Upper lobe of right lung (tissue), 1 donor: ENCODE measurements around the gene NR5A2. TPM values are rescaled to one million over a fixed set of nuclear protein-coding genes. Genes with fewer than 3 reads are reported as not detected.

Experiments
- ATAC-seq: fragments of 200-7000 bp; cut with Tn5 transposase; one replicate; pipeline ENCODE4 v1.9.1; 2020; ENCODE audit warnings: mild to moderate bottlenecking, moderate library complexity
- DNase-seq: peaks from one replicate; pipeline ENCODE4 v3.0.0-alpha.2; 2020
- H3K27ac ChIP-seq: fragments of 200-600 bp; one replicate; pipeline ENCODE4 v1.8.0; 2022
- H3K27me3 ChIP-seq: fragments of 200-600 bp; one replicate; pipeline ENCODE4 v1.8.0; 2022; ENCODE audit warnings: mild to moderate bottlenecking
- H3K36me3 ChIP-seq: fragments of 200-600 bp; one replicate; pipeline ENCODE4 v1.8.0; 2022
- H3K4me1 ChIP-seq: fragments of 200-600 bp; one replicate; pipeline ENCODE4 v1.8.0; 2022
- H3K4me3 ChIP-seq: fragments of 200-600 bp; one replicate; pipeline ENCODE4 v1.8.0; 2022; ENCODE audit warnings: mild to moderate bottlenecking
- H3K9me3 ChIP-seq: fragments of 200-600 bp; one replicate; pipeline ENCODE4 v1.8.0; 2022
- CTCF ChIP-seq: fragments of 200-600 bp; IDR thresholded peaks from one replicate; pipeline ENCODE4 v1.8.0; 2022; ENCODE audit warnings: antibody characterized with exemption
- intact Hi-C: fragments of 100-400 bp; cut with DNase I; formaldehyde crosslinking; loops from one replicate; pipeline ENCODE4 v1.11.0; 2022
- total RNA-seq: library from RNA; stranded (reverse); fragmentation: NEBNext Ultra II Directional; extraction: Animal tissue kit (Norgen Biotek cat#: 25700); gene quantifications from one replicate; pipeline ENCODE4 v1.2.1, GENCODE V29; 2021
- donor health status: DM: no; HTN: yes; CAD: no; lungs with severe emphysema.

Gene NR5A2
- total RNA-seq, 1 donor from 2014 or later: 8.1 TPM

GRCh38 chr1:200116324-200116723, 88.8 kb downstream of the NR5A2 start:
- Histone ChIP-seq H3K4me1 (no peaks in the 10 kb centered on the region), H3K36me3 (no peaks in the 10 kb centered on the region), H3K27ac (no peak overlapping the region), H3K4me3 (no peak overlapping the region), H3K9me3 (no peaks in the 10 kb centered on the region), H3K27me3 (no peaks in the 10 kb centered on the region)
- no peak for ATAC-seq
- TF ChIP-seq CTCF: no peak
- DNase-seq: no peak
- intact Hi-C loops: no loop called here

- no peaks in the 10 kb centered on the region for H3K27me3 ChIP-seq
- no peak overlapping the region for H3K27ac ChIP-seq
- H3K4me1 ChIP-seq: no peaks in the 10 kb centered on the region
- ATAC-seq: no peak
- no peaks in the 10 kb centered on the region for H3K36me3 ChIP-seq
- H3K4me3 ChIP-seq: no peak overlapping the region
- intact Hi-C loops: no loop called here
- DNase-seq: no peak
- no peak for TF ChIP-seq CTCF
- H3K9me3 ChIP-seq: no peaks in the 10 kb centered on the region
Measured at GRCh38 chr1:200118779-200119505, 91.4 kb downstream of the NR5A2 start.

GRCh38 chr1:200121421-200121820, 93.9 kb downstream of the NR5A2 start:
- no peaks in the 10 kb centered on the region for H3K36me3 ChIP-seq
- no peak overlapping the region for H3K4me3 ChIP-seq
- intact Hi-C loops: no loop called here
- H3K27me3 ChIP-seq: no peaks in the 10 kb centered on the region
- H3K4me1 ChIP-seq: no peaks in the 10 kb centered on the region
- H3K9me3 ChIP-seq: no peaks in the 10 kb centered on the region
- TF ChIP-seq CTCF: no peak
- ATAC-seq (no peak), DNase-seq (no peak)
- H3K27ac ChIP-seq: no peak overlapping the region

- ATAC-seq (no peak), DNase-seq (no peak)
- no peaks in the 10 kb centered on the region for H3K36me3 ChIP-seq
- H3K4me1 ChIP-seq: peaks cover 2% of the 10 kb centered on the region
- no peak for TF ChIP-seq CTCF
- intact Hi-C loops: no loop called here
- no peak overlapping the region for H3K4me3 ChIP-seq
- H3K9me3 ChIP-seq: no peaks in the 10 kb centered on the region
- H3K27me3 ChIP-seq: no peaks in the 10 kb centered on the region
- no peak overlapping the region for H3K27ac ChIP-seq
Measured at GRCh38 chr1:200124309-200124708, 96.8 kb downstream of the NR5A2 start.

GRCh38 chr1:200128081-200128480, 100.6 kb downstream of the NR5A2 start:
- Histone ChIP-seq H3K27me3 (no peaks in the 10 kb centered on the region), H3K36me3 (no peaks in the 10 kb centered on the region), H3K27ac (no peak overlapping the region), H3K4me3 (no peak overlapping the region), H3K9me3 (no peaks in the 10 kb centered on the region), H3K4me1 (peaks cover 13% of the 10 kb centered on the region)
- intact Hi-C loops: no loop called here
- no peak for DNase-seq
- ATAC-seq: no peak
- no peak for TF ChIP-seq CTCF
